GM13977 (cell line): ENCODE data around the gene FGFRL1.

Experiments
- DNase-seq: peaks from one replicate; pipeline ENCODE4 v3.0.0; 2012; ENCODE audit warnings: low spot score
- CTCF ChIP-seq: IDR thresholded peaks from 2 replicates; pipeline ENCODE4 v1.5.1; 2012; ENCODE audit warnings: mild to moderate bottlenecking, control low read depth; ENCODE audit not compliant: insufficient read depth; ENCODE audit errors: extremely low read depth, missing control alignments
- in situ Hi-C: fragments of 300-500 bp; cut with MboI; formaldehyde crosslinking; loops from one replicate; pipeline ENCODE4 v1.12.0; 2022; ENCODE audit warnings: low sequenced_read_pairs, low pct_unique_long_range_greater_than_20kb, mixed read lengths, inconsistent platforms; ENCODE audit not compliant: unreplicated experiment

Gene FGFRL1

GRCh38 chr4:986428-986878 is 25.0 kb upstream of the FGFRL1 start:
- in situ Hi-C loops: no loop called here
- DNase-seq: no peak
- no peak for TF ChIP-seq CTCF

GRCh38 chr4:986879-987623 is 24.4 kb upstream of the FGFRL1 start, which contains the start of gene IDUA:
IDUA (plus strand) TSS chr4:987044; CDS start chr4:987085, 41 bp downstream.
- in situ Hi-C loops: no loop called here
- TF ChIP-seq CTCF: peak; percentile 70

GRCh38 chr4:987624-988513 is 23.6 kb upstream of the FGFRL1 start:
- no peak for DNase-seq
- in situ Hi-C loops: no loop called here
- TF ChIP-seq CTCF: no peak

More at GRCh38 chr4:986879-987623, 24.4 kb upstream of the FGFRL1 start, which contains the start of gene IDUA:
- peak; percentile 95 for DNase-seq

GRCh38 chr4:988726-989721 is 22.4 kb upstream of the FGFRL1 start:
- no peak for TF ChIP-seq CTCF
- no peak for DNase-seq
- in situ Hi-C loops: no loop called here

- TF ChIP-seq CTCF: no peak
- in situ Hi-C loops: no loop called here
- no peak for DNase-seq
Observed at GRCh38 chr4:989722-990471, 21.5 kb upstream of the FGFRL1 start.
